Measurements from ENCODE around the gene FASTKD3. TPM values are rescaled to one million over a fixed set of nuclear protein-coding genes. Genes with fewer than 3 reads are reported as not detected.

Gene FASTKD3
- total RNA-seq, 4 donors from 2014 or later = 3.8 to 11.7 (median 8.9) TPM

DNA sequence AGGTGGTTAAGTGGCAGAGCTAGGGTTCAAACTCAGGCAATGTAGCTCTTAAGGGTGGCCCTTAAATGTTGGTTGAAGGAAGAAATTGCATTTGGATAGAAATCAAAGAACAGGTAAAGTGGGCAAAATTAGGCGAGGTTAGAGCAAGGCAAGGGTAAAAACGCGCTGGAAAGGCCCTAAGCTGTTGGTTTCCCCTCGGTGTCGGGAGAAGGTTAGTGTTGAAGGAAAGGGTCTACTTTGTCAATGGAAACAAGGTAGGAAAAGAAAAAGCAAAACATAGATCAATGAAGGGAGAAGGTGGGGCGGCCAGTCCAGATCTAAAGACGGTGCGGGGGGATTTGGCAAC is 431 bp downstream of the FASTKD3 start:
- TF ChIP-seq, protein P1, sequence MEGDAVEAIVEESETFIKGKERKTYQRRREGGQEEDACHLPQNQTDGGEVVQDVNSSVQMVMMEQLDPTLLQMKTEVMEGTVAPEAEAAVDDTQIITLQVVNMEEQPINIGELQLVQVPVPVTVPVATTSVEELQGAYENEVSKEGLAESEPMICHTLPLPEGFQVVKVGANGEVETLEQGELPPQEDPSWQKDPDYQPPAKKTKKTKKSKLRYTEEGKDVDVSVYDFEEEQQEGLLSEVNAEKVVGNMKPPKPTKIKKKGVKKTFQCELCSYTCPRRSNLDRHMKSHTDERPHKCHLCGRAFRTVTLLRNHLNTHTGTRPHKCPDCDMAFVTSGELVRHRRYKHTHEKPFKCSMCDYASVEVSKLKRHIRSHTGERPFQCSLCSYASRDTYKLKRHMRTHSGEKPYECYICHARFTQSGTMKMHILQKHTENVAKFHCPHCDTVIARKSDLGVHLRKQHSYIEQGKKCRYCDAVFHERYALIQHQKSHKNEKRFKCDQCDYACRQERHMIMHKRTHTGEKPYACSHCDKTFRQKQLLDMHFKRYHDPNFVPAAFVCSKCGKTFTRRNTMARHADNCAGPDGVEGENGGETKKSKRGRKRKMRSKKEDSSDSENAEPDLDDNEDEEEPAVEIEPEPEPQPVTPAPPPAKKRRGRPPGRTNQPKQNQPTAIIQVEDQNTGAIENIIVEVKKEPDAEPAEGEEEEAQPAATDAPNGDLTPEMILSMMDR (IDR thresholded peaks at IDR 0.05; ENCODE audit: low read depth) = no peak

DNA sequence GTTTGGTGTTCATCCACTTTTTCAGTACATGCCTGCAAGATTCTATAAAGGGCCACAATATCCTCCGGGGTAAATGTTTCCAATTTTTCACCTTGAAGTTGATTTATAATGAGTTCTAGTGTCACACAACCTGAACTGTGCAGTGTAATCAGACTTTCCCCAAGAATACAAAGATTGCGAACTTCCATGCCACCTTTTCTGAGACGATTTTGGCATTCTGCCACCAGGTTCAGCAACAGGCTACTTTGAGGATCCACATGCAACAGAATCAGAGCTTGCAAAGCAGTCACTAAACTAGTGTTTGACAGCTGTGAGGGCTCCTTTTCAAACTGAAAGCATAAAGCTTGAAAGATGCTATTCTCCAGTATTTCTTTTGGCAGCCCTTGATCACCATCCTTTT is 1.6 kb downstream of the FASTKD3 start:
- TF ChIP-seq, protein P1 (IDR thresholded peaks at IDR 0.05; ENCODE audit: low read depth) = no peak

DNA sequence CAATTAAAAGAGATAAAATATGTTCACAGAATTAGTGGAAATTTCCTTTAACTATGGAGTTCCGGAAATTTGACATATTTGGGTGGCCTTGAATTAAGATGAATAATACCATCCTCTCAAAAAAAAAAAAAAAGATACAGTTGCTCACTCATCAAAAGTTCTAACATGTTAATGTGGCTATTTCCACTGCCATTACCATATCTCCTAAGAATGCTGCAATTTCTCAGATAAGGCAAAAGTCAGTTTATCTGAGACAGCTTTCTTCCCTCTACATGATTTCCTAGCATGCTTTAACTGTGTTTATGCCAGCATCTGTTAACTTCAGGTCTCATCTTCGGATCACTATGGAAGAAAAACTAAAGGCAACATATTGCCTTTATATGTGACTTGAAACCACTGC is 2.6 kb downstream of the FASTKD3 start:
- TF ChIP-seq, protein P1 (IDR thresholded peaks at IDR 0.05; ENCODE audit: low read depth) = no peak

DNA sequence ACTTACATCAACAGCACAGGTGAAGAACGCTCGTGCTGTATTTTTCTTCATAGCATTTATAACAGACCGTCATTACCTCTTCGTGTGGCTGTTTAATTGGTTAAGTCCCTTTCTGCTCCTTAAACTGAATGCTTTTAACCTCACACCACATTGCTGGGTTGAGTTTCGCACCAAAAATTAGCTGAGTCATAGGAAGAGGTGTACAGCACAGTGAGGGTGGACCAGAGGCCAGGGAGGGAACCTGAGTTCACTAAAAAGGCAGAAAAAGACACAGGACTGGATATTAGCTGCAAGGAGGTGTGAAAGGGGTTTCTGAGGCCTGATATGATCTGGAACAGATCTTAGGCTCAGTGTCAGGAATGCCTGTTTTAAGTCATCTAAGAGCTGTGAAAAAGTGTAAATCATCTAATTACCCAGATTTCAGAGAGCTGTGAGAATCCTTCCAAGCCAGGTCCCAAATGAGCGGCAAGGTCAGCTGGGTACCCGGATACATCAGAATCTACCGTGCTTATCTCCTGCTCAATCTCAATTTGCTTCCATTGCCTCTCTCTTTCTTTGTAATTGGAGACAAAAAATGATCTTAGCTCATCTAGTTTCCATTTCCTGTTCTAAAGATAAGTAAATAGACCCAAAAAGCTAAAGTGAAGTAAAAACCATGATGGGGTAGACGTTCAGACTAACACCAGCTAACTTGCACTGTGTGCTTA is 10.8 kb downstream of the FASTKD3 start:
- TF ChIP-seq, protein P1 (IDR thresholded peaks at IDR 0.05; ENCODE audit: low read depth) = no peak

DNA sequence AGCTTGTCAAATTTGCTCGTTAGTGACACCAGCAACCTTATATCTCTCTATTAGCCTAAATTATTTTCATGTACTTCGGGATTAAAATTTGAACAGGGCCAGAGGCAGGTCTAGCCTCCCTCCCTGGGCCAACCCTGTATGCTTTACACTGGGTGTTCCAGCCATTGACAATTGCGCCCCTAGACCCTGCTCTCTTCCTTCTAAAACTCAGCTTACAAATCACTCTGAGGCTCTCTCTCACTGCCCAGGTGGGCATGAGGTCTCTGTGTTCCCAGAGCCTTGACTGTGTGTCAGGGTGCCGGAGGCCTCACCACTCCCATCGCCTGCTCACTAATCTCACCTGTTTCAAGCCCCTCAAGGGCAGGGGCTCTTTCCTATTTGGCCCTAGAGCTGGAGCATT is 11.5 kb downstream of the FASTKD3 start:
- TF ChIP-seq, protein P1 (IDR thresholded peaks at IDR 0.05; ENCODE audit: low read depth) = no peak

DNA sequence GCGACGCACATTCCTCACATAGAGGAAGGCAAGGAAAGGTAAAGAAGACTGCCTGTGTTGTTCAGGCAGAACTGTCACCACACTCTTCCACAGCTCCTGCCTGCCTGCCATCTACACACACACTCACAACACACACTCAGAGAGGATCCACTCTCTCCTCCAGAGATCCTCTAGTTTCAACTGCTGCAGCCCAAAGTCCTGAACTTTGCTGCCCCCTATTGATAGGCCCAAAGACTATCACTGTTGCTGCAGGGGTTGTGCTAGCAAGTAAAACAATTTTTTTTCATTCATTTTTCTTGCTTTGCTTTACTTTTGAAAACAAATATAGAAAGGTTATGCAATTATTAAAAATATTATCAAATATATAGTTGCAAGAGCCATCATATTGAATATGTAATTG is 12.0 kb downstream of the FASTKD3 start:
- TF ChIP-seq, protein P1 (IDR thresholded peaks at IDR 0.05; ENCODE audit: low read depth) = no peak

DNA sequence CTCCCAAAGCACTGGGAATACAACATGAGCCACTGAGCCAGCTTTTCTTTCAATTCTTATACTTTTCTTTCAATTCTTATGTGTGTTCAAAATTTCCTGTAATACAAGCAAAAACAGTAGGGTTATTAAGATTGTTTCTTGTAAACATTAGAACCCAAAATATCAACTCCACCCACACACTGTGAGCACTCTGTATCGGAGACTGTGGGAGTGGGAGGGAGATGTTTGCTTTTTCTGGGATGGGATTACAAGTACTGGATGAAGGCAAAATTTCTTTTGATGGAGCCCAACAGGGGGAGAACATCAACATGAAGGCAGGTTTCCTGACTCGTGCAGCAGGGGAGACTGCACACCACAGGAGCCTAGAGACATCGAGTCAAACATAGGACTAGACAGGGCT is 13.2 kb downstream of the FASTKD3 start:
- TF ChIP-seq, protein P1 (IDR thresholded peaks at IDR 0.05; ENCODE audit: low read depth) = no peak
